GM21528 (cell line): ENCODE measurements around the gene ERMARD.
A peak's percentile ranks its signal among the peaks of the same experiment; 100 is the strongest.

Experiments
- ATAC-seq: cut with Tn5 transposase; IDR thresholded peaks from one replicate; pipeline ENCODE4 v1.9.1; 2021; ENCODE audit warnings: mild to moderate bottlenecking, moderate library complexity; ENCODE audit not compliant: unreplicated experiment, low FRiP score

ERMARD gene

DNA sequence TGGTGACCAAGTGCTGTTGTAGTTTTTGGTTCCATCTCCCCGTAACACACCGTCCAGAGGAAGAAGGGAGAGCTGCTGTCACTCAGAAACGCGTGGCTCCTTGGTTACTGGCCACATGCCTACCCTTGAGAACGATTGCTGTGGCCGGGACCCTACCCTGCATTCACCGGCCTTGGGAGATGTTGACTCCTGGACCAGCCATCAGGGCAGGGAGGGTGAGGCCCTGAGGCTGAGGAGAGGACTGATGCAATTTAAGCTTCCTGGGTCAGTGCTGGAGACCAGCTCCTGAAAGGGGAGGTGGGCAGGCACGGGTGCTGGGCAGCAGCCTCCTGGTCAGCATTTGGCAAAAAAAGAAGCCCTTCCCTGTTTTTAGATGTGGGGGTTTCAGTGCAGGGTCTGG lies 31.5 kb downstream of the ERMARD start:
- no peak for ATAC-seq

DNA sequence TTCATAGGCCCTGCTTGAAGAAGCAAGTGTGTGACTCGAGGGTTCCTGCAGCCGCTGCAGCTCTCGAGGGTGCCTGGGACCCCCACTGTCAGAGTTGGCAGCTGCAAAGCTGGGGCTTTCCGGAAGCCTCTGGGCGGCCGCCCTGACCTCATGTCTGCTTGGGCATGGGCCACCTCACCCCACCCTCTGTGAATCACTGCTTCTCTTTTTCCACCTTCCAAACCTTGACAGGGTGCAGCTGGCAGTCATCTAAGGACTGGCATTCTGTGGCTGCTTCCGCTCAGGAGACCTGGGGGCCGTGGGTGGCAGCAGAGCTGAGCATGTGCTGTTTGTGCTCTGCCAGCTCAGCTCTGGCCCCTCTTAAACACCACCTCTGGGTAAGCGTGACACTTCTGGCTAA lies 32.0 kb downstream of the ERMARD start:
- ATAC-seq = no peak

DNA sequence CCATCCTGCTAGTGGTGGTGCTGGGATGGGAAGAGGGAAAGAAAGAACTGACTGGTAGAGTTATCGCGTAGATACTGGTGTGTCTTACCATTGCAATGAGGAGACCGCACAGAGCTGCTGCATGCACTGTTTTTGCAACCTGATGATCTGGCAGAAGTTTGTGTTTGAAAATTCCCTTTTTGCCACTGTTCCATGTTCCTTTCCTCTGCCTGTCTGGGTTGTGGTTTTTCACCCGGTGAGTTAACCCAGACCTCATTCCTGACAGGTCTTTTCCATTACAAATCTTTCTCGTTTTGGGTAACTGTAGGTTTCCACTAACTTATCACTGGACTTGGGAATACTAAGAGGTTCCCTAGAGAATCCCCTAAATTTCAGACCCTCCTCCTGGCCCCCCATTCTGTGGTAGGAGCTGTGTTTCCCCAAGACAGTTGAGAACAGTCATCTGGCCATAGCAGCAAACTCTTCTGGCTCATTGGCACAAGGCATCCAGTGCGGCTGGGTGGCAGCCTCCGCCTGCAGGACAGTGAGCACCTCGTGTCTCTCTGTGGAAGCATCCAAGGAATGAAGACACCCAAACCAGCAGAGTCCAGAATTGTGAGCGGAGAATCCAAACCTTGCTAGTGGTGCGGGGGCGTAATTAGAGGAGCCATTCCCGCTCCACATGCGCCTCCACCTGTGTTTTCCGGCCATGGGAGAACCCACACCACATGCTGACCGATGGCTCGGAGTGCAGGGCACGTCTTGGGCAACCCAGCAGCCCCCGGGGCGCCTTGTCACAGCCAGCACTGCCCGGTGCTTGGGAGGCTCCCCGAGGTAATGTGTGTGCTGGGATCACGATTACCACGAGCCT lies 32.8 kb downstream of the ERMARD start:
- no peak for ATAC-seq

DNA sequence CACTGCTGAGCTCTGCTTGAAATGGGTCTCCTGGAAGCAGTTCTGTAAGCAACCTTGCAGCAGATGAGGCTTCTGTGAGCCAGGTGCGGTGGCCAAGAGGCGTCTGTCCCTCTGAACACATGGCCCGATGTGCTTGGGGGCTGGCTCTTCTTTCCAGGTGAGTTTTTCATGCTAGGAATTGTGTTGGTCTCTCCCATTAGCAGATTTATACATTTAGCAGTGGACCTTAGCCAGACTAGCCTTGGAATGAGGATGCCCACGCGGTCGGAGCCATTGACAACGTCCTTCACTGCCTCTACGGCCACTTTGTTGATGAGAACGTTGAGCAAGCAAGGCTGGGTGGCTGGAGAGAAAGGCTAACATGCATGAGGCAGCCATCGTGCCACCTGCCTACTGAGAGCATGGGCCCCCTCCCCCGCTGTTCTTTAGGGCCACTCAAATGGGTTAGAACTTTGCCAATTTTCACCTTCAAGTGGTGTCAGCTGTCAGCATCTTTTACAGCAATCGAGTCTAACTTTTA lies 33.5 kb downstream of the ERMARD start:
- ATAC-seq = no peak

DNA sequence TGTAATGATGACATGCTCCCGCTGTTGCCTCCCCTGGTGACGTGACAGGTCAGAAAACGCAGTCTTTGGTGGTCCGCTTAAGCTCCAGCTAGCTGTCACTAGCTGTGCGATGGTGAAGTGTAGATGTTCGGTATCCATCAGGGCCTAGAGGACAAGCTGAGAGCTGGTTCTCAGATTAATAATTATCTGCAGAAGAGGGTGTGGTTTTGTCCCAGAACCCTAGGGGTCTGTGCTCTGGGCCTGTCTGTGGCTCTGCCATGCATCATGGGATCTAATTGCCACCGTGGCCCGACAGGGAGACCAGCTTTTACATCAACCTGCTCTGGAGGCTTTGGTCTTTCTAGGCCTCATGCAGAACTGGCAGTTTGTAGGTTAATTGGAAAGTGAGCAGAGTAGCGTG lies 34.1 kb downstream of the ERMARD start:
- no peak for ATAC-seq

DNA sequence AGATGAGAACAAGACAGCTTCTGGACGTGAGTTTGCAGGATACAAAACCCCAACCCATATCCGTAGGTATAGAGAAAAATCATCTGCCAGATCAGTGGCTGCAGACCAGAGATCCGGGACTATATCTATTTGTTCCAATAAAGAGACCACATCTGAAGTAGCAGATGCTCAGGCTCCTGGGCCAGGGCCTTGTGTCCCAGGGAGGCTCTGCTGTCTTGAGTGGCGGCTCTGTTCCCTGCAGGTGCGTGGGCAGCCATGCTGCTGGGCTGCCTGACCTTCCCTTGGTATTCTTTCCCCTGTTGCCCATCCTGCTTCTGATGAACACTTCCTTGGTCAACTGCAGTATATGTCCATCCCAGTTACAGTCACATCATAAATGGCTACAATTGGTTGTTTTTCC lies 34.9 kb downstream of the ERMARD start:
- no peak for ATAC-seq

DNA sequence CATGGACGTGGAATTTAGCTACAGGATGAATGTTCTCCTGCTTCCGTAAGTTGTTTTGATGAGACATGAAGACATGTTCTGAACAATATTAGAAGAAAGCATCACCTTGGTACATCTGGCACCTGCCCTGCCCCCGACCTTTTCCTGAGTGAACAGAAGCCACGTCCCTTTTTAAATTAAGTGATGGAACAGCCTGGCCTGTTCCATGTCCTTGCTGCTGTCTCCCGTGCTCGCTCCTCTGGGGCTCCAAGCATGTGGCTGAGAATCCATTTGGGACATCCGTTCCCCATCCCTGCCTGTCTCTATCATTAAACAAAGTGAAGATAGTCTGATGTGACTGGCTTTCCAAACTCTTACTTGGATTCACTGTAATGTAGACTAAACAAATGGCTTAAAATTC lies 36.4 kb downstream of the ERMARD start:
- ATAC-seq = no peak

DNA sequence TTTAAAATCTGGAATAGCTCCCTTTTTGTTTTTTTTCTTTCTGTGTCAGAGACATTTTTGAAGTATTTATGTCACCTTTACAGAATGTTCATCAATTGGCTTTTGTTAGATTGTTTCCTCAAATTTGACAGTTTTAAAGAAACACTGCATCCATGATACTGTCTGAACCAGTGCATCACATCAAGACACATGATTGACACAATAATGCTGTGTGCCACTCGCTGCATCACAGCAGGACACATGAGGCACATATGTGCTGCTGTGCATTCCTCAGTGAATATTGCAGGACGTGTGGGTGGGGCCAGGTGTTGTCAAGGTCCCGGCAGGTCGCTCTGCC lies 37.4 kb downstream of the ERMARD start:
- ATAC-seq = no peak

DNA sequence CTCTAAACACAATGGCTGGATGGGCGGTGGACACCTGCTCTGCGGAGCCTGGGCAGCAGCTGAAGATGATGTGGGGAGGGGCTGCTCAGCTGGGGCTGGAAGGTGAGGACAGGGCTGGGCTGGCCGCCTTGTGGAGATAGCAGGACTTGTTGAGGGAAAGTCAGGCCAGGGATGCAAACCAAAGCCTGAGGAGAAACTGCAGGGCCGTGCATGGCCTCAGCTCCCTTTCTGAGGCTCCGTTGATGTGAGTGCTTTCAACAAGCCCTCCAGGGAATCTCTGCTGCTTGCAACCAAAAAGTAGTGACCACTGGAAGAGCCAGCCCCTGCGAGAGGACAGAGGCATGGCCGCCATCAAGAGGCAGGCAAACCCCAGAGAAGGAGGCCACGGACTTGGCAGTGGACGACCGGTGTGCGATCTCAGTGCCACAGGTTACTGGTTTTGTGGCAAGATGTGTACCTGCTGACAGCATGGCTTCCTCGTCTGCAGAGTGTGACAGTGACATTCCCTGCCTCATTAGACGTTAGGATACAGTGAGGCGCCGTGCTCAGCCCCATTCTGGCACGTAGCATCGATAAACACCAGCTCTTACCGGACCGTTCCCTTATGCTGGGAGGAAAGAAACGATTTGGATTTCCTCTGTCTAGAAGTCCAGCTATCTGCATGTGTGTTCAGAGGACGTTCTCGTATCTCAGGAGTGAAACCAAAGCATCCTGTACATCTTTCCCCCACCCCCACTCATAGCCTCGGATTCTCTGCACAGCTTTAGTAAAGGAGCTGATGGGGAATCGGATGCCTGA lies 37.9 kb downstream of the ERMARD start:
- no peak for ATAC-seq

DNA sequence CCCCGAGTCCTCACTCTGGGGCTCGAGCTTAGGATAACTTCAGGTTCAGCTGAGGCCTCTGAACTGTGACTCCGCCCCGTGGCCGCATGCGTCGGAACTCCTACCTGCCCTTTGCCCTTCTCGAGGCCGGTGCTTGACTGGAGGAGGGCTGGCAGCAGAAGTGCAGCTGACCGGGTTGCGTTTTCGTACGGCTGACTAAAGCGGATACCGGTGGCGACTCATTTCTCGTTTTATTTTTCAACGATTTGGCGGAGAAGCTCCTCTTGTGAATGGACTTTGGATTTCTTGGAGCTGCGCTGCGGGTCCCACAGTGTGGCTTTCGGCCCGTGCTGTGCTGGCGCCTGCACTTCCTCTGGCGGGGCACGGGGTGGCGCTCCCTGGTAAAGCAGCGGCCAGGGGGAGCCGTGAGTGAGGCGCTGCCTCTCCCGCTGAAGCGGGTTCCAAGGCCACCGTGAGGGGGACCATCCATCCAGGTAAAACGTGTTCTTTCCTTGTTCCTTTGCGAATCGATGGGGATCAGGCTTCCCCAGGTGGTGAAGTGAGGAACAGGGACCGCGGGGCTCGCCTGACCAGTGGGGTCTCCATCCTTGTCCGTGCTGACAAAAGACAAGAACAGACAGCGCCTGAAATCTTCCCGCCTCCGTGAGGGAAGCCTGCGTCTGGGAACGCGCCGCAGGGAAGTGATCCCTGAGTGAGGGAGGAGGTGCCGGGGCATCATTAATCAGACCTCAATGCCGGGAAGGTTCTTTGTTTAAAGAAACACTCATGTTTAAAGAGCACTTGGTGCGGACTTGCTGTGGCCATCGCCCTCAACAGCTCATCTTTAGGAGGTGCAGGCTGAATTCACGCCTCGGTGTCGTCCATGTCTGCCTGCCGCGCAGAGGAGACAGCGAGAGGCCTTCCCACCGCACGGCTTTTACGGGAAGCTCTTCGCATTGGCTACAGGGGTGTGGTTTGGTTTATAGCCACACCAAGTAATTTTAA lies 38.8 kb downstream of the ERMARD start:
- ATAC-seq = peak; percentile 98

DNA sequence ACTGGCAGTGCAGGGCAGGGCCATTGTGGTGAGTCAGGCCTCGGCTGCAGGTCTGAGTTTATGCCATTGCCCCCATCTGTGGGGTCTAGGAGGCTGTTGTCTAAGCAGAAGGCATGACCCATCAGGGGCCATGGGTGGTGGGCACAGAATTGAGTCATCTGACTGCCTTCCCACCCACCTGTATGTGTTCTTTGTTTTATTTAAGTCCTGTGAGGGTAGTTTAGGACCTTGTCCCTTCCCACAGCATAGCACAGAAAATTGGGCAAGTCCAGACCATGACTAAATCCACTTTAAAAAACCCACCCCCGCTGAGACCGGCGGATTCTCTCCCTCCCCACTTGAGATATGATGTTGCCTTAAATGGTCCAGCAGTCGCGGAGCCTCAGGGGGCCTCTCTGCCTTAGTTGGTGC lies 40.3 kb downstream of the ERMARD start:
- ATAC-seq = no peak

DNA sequence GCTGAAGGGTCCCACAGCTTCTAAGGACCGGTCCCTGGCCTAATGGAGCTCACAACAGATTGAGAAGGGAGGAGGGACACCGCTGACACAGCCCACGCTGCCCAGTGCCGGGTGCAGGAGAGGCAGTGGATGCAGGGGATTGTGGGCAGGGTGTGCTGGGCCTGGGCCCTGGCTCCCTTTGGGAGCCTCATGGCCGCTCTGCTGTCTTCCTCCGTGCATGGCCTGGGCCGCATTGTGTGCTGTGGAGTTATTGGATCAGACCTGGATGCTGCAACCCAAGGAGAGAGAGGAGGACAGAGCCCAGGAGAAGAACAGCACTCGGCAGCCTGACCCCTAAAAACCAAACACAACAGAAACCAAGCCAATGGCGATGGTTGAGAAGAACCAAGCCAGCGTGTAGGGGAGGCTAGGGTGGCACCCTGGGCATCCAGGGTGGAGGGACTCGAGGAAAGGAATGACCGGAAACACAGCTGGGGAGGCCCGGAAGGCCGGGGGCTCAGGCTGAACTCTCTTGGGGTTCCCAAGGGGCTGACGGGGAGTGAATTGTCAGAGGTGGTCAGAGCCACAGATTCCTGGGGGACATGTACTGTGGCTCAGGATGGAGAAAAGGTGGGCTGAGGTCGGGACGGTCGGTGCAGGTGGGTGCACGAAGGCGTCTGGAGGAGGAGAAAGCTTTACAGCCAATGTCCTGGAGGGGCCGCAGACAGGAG lies 41.0 kb downstream of the ERMARD start:
- ATAC-seq = no peak

DNA sequence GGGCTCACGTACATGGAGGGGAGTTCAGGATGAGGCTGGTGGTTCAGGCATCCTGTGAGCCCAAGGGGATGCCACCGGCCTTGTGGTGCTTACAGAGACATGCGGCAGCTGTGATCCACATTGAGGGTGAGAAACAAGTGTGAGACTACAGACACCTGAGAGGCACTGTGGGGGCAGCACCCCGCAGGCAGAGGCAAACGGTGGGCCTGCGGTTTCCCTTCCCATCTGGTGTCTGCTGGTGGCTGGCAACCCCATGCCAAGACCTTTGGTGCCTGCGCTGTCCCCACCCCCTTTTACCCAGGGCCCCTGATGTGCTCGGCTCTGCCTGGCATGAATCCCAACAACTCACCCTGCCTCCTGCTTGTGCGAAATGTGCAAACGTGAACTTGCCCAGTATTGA lies 42.0 kb downstream of the ERMARD start:
- no peak for ATAC-seq

DNA sequence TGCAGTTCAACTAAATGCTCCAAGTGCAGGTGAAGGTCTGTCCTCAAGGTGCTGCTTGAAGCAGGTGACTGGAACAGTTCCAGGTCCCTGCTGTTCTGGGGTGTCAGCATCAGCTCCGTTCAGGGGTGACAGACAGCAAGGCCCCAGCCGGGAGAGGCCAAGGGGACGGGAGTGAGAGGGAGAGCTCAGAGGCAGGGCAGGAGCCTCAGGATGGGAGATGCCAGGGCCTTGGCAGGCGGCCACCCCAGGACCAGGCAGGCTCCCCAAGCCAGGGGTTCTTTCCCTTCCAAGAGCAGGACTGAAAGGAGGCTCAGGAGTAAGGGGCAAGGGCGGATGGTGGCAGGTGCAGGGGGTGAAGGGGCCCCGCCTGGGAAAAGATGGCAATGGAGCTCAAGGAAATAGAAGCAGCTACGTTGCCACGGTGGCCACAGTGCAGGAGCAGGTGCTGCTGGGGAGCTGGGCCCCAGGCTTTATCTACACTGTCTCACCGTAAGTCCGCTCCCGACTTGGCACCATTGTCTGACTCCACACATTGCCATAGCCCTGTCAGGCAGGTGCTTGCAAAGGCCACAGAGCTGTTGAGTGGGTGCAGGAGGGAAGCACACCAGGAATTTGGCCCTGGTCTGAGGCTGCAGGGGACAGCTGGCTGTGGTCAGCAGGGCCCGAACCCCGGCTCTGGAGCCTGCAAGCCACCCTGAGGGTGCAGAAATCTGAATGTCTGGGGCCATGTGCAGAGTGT lies 43.1 kb downstream of the ERMARD start:
- ATAC-seq = no peak

DNA sequence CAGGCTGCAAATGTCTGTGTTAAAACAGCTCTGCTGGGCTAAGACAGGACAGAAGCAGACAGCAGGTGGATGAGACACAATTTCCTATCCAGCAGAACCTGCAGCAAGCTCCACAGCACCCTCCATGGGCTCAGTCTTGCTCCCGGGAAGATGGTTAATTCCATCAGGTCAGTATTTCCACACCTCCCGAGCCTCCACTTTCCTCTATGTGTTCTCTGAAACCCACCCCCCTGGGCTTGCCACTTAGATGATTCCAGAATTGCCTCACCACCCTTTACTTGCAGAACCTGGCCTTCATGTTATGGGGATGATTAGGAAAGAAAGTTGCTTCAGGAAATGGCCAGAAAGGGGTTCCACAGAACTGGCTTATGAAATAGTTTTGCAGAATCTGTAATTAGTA lies 43.8 kb downstream of the ERMARD start:
- no peak for ATAC-seq

DNA sequence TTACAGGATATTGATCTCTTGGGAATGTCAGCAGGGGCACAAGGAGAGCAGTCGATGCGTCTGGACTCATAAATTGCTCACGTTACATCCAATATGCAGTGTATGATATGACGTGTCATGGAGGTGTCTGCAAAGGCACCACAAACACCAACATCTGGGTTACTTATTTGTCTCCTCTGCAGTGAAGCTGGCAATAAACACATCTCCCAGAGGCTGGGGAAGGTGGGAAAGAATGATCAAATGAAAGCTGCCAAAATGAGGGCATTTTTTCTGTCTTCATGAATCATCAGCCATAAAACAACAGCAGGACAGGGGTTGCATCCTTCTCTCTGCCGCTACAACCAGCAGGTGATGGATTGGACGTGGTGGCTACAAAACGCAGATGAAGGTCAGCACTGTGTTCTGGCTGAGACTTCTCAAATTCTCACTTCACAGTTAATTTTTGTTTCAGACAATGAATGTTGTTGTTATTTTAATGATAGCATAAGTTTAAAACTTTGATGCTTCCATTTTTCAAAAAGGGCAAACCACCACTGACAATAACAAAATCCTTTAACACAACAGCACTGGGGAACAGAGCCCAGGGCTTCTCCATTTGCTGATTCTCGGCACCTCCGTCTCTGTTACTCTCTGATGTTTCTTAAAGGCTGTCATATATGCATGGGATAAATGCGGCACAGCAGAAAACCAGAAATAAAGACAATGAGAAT lies 47.5 kb downstream of the ERMARD start:
- no peak for ATAC-seq

DNA sequence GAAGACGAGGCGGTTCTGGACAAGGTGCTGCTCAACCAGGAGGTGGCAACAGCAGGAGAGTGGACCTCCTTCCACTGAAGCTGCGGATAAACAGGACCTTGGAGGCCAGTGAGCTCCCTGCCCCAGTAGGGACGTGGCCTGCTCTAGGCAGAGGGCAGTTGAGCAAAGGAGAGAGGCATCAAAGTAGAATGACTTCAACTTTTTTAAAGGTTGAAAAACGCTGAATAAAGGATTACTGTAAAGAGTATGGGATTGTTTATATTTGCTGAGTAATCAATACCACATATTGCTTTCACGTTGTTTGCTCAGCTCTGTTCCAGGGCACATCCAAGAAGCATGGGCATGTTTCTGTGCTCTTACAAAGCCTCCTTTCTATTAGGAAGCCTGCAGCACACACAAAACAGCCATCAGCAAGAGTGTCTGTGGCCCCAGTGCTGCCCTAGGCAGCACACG lies 48.1 kb downstream of the ERMARD start:
- no peak for ATAC-seq

DNA sequence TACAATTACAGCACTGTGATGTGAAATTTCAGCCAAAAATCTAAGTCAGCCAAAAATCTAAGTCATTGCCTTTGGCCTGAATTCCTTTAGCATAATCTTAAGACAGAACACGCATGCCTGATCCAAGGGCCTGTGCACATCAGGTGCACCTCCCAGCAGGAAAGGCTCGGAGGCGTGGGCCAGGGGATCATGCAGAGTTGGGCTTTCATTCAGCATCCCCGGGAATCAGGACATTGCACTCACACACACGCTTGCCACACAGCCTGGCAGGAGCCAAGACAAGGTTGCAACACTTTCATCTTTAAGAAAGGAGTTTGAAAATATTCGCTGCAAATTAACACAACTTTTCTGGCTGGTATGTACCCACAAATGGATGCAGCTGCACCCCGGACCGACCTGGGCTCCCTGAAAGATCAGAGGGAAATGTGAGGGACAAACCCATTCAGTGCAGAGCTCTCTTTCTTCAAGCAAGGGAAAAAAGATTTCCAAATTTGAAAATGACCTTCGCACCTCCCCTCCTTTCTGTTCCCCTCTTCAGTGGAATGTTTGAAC lies 48.8 kb downstream of the ERMARD start:
- no peak for ATAC-seq
